HG02763 (cell line): ENCODE measurements around the gene ITPR2.
"Not testable (repeated sequence)": the region's sequence is repeated elsewhere in the genome, so short reads cannot be mapped to it uniquely, and the experiment has no call there.

ENCODE experiments used
- ATAC-seq: cut with Tn5 transposase; IDR thresholded peaks from one replicate; pipeline ENCODE4 v1.9.1; 2021; ENCODE audit warnings: mild to moderate bottlenecking, moderate library complexity; ENCODE audit not compliant: unreplicated experiment

The ITPR2 gene

GRCh38 chr12:26636710-26637328 lies 196.2 kb downstream of the ITPR2 start:
- no peak for ATAC-seq

DNA sequence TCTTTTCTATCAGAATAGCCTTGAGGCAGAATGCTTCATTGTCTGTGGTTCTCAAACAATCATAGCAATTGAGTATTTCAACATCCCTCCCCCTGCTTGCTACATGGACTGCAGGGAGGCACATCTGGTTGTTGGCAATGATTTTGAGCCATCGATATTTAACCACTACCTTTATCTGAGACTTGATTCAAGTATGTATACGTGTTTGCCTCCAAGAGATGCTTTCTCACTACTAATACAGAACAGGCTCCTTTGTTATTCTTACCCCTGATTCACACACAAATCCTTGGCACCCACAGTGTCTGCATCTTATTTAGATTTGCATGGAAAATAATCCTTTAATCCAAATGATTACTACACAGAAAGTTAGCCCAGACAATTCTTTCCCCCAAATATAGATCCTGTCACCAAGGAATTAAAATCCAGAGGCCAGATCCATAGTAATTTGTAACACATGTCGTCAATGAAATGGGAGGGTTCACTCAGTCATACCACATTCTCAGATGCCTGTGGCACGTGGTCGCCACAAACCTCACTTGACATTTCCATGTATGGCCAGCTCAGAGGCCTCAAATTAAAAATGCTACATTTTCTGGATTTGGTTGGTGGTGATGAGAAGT lies 199.3 kb downstream of the ITPR2 start:
- no peak for ATAC-seq

- ATAC-seq, result no peak
Observed at GRCh38 chr12:26632756-26633155, 200.2 kb downstream of the ITPR2 start.

- no peak for ATAC-seq
Observed at GRCh38 chr12:26631846-26632245, 201.1 kb downstream of the ITPR2 start.

DNA sequence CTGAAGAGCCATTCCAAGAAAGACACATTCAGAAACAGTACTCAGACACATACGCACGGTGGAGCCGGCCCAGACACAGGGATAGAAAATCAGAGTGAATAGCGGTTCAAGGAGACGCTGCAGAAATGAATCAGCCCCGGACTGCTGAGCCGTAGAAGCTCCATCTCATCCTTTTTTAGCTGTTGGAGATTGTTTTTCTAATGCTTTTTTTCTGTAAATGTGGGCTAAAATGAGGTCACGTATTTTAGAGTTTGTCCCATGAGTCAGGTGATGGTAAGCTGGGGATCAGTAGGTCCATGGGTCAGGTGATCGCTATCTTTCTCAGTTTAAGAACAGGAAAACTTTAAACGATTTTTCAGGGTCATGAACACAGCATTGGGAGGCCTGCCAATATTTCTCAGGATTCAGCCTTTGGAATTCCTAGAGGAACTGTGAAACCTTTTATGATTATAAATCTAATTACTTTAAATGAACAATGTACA lies 202.4 kb downstream of the ITPR2 start:
- no peak for ATAC-seq

DNA sequence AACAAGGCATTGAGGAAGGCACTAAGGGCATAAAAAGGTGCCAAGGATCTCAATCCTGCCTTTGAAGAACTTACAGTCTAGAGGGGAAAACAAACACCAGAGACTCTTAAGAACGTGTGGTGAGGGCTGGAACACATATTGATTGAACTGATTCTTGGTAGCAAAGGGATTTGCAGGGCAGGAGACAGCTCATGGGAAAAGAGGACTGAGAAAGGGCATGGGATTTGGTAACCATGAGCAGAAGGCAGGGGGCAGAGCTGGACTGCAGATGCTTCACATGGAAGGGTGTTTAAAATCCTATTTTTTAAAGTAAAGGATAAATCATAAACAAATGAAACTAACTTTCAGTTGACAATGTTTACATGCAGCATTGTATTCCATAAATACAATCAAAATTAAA lies 203.1 kb downstream of the ITPR2 start:
- ATAC-seq, result no peak

- no peak for ATAC-seq
Observed at GRCh38 chr12:26628234-26628633, 204.8 kb downstream of the ITPR2 start.

DNA sequence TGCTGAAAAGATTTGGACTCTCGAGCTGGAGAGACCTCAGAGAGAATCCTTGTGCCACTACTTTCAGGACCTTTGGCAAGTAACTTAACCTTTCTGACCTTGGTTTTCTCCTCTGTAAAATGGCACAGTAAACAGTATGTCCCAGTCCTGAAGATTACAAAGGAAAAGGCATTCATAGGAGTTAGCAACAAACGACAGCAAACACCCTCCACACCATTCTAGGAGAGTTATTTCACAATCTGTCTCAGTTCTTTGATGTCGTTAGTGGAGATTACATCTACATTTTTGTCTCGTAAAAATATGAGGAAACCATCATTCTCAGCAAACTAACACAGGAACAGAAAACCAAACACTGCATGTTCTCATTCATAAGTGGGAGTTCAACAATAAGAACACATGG lies 205.7 kb downstream of the ITPR2 start:
- ATAC-seq, result no peak

GRCh38 chr12:26623136-26623535 lies 209.9 kb downstream of the ITPR2 start:
- no peak for ATAC-seq

DNA sequence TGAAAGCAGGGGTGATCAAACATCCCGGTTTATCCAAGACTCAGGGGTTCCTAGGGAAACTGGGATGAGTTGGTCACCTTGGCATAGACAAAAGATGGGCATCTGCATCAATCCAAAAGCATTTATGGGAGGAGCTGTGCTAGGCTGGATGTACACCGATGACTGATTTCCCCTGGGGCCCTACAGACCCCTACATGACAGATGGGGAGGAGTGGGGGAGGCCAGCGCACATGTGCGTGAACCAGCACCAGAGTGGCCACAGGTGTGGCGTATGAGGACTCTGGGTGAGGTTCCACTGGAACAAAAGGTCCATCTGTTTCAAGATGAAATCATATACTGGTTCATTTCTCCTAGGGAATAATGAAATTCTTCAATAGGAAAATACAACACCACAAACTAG lies 210.4 kb downstream of the ITPR2 start:
- no peak for ATAC-seq

DNA sequence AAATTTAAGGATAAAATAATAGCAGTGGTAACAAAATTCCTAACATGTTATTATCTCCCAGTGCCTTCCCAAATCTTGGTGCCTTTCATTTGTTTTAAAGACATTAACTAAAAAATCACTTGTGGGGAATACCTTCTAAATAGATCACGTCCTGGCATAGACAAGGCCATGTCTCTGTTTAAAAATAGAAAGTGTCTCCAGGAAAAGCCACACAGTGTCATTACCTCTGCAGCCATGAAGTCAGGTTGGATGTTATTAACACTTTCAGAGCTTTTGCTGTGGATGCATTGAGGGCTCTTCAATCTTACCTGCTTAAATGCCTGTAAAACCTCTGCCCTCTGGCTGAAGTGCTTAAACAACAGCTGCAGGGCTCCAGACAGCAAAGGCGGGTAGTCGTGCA lies 211.1 kb downstream of the ITPR2 start:
- no peak for ATAC-seq

- ATAC-seq, result no peak
Observed at GRCh38 chr12:26620907-26621306, 212.1 kb downstream of the ITPR2 start.

GRCh38 chr12:26617513-26617912 lies 215.5 kb downstream of the ITPR2 start:
- no peak for ATAC-seq

DNA sequence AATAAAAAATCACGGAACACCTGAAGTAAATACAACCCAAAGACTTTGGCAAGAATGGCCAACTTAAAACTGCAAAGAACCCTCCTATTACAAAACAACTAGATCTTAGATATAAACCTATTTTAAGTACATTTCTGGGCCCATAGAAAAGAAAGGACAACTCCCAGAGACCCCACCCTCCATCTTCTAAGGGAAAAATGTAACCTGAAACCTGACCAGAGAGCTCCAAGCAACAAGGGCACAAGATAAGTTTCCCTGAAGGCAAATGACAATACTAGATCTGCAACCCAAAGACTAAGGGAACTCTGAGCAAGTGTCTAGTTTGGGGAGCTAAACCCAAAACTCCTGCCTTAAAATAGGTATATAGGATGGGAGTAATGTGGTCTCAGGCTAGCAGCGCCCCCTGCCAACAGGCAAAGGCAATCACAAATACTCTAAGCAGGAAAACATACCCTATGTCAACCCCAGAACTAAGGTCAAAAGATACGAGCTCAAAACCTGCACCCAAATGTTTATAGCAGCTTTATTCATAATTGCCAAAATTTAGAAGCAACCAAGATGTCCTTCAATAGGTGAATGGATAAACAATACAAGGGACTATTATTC lies 218.9 kb downstream of the ITPR2 start:
- ATAC-seq, result no peak

DNA sequence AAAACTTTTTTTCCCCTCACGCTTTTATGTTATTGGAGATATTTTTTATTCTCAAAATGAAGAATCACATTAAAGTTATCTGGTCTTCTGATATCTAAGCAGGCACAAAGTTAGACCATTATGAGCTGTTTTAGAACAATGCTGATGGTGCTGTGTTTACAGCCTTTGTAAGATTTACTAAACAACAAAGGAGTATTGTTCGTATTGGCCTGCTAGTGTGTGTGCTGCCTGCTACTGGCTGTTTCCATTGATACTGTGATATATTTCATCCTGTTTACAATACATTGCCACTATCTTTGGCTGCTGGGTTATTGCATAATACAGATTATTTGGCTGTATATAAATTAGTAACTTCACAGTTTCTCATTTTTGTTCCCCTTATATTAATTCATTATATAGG lies 220.8 kb downstream of the ITPR2 start:
- ATAC-seq, result no peak

GRCh38 chr12:26611598-26611997 lies 221.4 kb downstream of the ITPR2 start:
- no peak for ATAC-seq

GRCh38 chr12:26610774-26611173 lies 222.2 kb downstream of the ITPR2 start:
- no peak for ATAC-seq

DNA sequence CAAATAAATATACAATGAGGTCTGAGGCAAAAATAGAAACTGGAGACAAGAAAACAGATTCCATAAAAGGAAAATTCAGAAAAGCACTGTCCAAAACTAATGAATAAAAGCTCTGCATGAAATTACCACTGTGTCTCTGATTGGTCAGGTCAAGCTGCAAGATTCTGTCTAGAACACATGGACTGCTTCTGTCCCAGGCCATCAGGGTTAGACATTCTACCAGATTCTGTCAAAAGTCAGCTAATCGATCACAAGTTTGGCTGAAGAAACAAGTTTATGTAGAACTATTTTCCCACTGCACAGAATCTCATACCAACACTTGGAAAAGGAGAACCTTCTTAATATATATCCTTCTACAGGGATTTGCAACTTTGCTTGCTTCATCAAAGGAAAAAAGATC lies 223.0 kb downstream of the ITPR2 start:
- ATAC-seq, result no peak

DNA sequence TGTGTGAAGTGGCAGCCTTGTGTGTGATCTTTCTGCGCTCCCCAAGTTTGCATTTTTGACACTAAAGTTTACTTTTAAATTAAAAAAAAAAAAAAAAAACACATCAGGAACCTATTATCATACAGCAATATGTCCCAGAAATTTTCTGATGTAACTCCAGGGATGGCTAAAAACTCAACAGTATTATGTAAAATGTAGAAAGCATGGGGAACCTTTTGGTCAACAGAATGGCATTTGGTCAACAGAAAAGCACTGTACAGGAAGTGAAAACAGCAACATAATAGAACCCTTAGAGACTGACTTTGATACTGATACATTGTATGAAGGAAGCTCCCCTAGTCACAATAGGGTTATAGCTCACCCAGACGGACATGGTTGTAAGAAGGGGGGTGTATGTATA lies 224.3 kb downstream of the ITPR2 start:
- ATAC-seq, result no peak

DNA sequence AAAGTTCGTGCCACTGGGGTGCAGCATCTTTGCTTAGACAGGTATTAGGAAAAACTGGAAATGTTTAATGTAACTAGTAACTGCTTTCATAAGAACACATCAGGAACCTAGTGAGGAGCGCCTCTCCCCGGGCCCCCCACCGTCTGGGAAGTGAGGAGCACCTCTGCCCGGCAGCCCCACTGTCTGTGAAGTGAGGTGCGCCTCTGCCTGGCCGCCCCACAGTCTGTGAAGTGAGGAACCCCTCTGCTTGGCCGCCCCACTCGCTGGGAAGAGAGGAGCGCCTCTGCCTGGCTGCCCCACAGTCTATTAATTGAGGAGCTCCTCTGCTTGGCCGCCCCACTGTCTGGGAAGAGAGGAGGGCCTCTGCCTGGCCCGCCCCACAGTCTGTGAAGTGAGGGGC lies 224.7 kb downstream of the ITPR2 start:
- no peak for ATAC-seq

DNA sequence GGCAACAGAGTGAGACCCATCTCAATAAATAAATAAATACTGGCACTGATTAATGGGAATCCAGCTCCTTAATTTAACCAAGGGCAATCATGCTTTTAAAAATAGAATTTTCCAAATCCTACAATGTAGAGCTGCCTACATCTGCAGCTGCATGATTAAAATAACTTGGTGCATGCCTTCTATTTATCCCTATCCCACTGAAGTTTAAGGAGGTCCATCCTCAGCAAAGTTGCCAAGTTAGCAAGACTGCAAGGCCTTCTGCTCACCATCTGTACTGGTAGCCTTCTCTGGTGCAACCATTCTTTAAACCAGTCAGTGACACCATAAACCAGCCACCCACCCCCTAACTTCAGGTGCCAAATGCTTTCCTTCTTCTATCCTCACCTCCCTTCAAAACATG lies 226.1 kb downstream of the ITPR2 start:
- ATAC-seq, result no peak

DNA sequence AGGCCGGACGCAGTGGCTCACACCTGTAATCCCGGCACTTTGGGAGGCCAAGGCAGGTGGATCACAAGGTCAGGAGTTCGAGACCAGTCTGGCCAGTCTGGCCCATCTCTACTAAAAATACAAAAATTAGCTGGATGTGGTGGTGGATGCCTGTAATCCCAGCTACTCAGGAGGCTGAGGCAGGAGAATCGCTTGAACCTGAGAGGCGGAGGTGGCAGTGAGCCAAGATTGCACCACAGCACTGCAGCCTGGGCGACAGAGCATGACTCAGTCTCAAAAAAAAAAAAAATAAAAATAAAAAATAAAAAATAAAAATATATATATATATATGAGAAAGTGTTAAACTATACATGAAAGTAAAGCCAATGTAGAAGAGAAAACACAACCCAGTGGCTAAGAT lies 228.2 kb downstream of the ITPR2 start:
- not testable (repeated sequence) for ATAC-seq
